ENCODE measurements around the gene TRAPPC5.

The TRAPPC5 gene

DNA sequence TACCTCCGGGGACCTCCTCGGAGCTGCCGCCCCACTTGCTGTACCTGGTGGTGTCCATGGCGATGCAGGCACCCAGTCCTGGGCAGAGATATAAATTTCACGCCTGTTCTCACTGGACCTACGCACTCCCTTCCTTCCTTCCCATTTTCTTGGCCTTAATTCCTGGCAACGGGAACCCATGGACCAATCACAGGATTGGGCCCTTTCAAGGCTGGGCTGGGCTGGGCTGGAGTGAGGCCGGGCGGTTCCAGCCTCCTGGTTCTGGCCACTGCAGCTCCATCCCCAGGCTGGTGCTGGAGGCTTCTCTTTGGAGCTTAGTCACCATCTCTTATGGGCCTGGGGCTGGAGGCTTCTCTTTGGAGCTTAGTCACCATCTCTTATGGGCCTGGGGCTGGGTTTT, 51.4 kb downstream of the TRAPPC5 start, which contains the start of gene CLEC4G:
CLEC4G (minus strand) TSS at position 66 of the 400 bp plus-strand sequence; CDS start at position 58, 8 bp downstream.
- no peak within 1 kb of the TSS for H3K27ac Mint-ChIP-seq
- H3K4me1 Mint-ChIP-seq, result peaks cover 15% of the 10 kb centered on the region
- no peaks in the 10 kb centered on the region for H3K9me3 Mint-ChIP-seq
- no peak for DNase-seq (ENCODE audit: low spot score in 2 of 2)
- no peak for ATAC-seq (ENCODE audit: low read depth)
- H3K4me3 Mint-ChIP-seq, result peak within 1 kb of the TSS; percentile 29
- peaks cover 24% of the 10 kb centered on the region for H3K27me3 Mint-ChIP-seq
- peaks cover 6% of the 10 kb centered on the region for H3K36me3 Mint-ChIP-seq

DNA sequence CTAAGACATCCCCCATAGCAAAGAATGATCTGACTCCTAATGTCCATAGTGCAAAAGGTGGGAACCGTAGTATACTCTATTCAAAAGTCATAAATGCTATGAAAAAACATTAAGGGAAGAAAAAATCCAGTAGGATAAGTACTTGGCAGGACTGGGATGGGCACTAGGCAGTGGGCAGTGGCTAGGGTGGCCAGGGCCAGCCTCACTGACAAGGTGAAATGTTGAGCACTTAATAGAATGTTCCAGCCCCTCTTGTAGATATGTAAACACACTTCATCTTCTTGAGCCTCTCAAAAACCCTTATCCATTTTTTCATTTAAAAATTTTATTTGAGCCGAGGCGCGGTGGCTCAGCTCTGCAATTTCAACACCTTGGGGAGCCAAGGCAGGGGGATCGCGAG, 52.7 kb downstream of the TRAPPC5 start:
- DNase-seq (ENCODE audit: low spot score in 2 of 2) (no peak), ATAC-seq (ENCODE audit: low read depth) (no peak)
- Mint-ChIP-seq H3K9me3 (no peaks in the 10 kb centered on the region), H3K27ac (no peak overlapping the region), H3K4me3 (no peak overlapping the region), H3K4me1 (peaks cover 15% of the 10 kb centered on the region), H3K36me3 (peaks cover 3% of the 10 kb centered on the region), H3K27me3 (peaks cover 18% of the 10 kb centered on the region)

DNA sequence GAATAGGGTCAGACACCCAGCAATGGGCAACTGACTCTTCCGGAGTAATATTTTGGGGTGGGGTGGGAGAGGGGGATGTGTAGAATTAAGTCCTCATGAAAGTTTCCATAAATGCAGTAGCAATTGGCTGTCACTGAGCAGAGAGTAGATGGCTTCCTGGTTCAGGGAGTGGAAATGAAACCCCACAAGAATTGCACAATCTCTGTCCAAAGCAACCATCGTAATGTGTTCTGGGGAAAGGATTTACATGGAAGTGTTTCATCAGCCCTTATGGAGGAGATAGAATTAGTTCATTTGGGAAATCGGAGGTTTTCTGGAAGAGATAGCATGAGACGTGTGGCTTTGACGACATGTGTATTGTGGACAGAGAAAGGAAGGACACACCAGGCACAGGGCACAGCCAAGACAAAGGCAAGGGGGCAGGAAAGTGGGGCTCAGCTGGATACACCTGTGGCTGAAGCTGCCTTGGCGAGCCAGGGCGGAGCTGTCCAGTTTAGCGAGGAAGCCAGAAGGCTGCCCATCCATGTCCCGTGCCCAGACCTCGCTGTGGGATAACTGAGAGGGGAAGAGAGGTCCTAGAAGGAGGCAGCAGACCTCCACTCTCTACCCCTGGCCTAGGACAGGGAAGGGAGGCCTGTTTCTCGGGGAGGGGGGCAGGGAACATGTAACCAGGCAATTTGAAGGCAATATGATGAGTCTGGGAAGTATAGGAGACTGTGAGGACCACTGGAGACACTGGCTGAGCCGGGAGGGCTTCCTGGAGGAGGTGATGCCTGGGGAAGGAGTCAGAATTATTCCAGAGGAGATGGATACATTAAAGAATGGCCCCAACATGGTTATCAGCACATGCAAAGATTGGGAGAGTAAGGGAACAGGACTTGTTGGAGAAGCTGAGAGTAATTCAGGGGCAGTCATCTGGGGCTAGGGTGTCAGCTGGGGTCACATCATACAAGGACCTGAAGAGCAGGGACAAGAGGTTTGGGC, 53.9 kb downstream of the TRAPPC5 start:
- DNase-seq (ENCODE audit: low spot score in 2 of 2), result no peak
- peaks cover 3% of the 10 kb centered on the region for H3K36me3 Mint-ChIP-seq
- no peaks in the 10 kb centered on the region for H3K9me3 Mint-ChIP-seq
- H3K4me3 Mint-ChIP-seq, result no peak overlapping the region
- H3K27ac Mint-ChIP-seq, result no peak overlapping the region
- H3K4me1 Mint-ChIP-seq, result peaks cover 9% of the 10 kb centered on the region
- H3K27me3 Mint-ChIP-seq, result peaks cover 11% of the 10 kb centered on the region
- no peak for ATAC-seq (ENCODE audit: low read depth)

DNA sequence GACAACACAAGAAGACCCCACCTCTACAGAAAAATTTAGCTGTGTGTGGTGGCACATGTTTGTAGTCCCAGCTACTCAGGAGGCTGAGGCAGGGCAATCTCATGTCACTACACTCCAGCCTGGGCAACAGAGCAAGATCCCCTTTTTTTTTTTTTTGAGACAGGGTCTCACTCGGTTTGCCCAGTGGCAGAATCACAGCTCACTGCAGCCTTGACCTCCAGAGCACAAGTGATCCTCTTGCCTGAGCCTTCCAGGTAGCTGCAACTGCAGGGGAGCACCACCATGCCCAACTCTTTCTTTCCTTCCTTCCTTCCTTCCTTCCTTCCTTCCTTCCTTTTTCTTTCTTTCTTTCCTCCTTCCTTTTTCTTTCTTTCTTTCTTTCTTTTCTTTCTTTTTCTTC, 55.5 kb downstream of the TRAPPC5 start:
- H3K4me3 Mint-ChIP-seq, result no peak overlapping the region
- H3K4me1 Mint-ChIP-seq, result peaks cover 7% of the 10 kb centered on the region
- peaks cover 10% of the 10 kb centered on the region for H3K27me3 Mint-ChIP-seq
- H3K36me3 Mint-ChIP-seq, result peaks cover 3% of the 10 kb centered on the region
- H3K9me3 Mint-ChIP-seq, result peaks cover 2% of the 10 kb centered on the region
- DNase-seq (ENCODE audit: low spot score in 2 of 2) (no peak), ATAC-seq (ENCODE audit: low read depth) (no peak)
- no peak overlapping the region for H3K27ac Mint-ChIP-seq

DNA sequence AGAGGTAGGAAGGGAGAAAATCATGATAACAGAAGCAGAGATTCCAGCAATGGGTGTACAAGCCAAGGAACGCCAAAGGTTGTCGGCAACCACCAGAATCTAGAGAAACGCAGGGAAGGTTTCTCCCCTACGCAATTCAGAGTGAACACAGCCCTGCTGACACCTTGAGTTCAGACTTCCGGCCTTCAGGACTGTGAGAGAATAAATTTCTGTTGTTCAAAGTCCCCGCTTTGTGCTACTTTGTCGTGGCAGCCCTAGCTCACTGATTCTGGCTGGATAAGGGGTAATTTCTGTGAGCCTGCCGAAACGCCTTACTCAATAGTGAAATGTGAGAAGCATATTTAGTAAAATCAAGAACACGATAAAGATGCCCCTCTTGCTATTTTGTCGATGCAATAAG, 56.6 kb downstream of the TRAPPC5 start:
- H3K9me3 Mint-ChIP-seq, result peaks cover 2% of the 10 kb centered on the region
- peaks cover 7% of the 10 kb centered on the region for H3K4me1 Mint-ChIP-seq
- H3K27me3 Mint-ChIP-seq, result peaks cover 8% of the 10 kb centered on the region
- ATAC-seq (ENCODE audit: low read depth), result no peak
- no peak overlapping the region for H3K27ac Mint-ChIP-seq
- H3K4me3 Mint-ChIP-seq, result no peak overlapping the region
- no peak for DNase-seq (ENCODE audit: low spot score in 2 of 2)
- peaks cover 3% of the 10 kb centered on the region for H3K36me3 Mint-ChIP-seq

Measured in memory B cell (primary cell).